Measurements from ENCODE around the gene SUPT5H. TPM values are rescaled to one million over a fixed set of nuclear protein-coding genes. Genes with fewer than 3 reads are reported as not detected.

The SUPT5H gene
- total and polyA plus RNA-seq, 2 of the 8 experiments (the other 6 are each of a cell fraction or from before 2014, with no cell fraction given): 77.8 to 111 TPM

- Histone ChIP-seq H3K23me2 (ENCODE audit: low read depth, low read length) (peaks cover 15% of the 10 kb centered on the region), H3K9ac (replicated peaks in 1 of 4; ENCODE audit: extremely low read depth in 1 of 4, low read depth in 3 of 4, low read length in 3 of 4) (no peak overlapping the region), H3K4me2 (ENCODE audit: insufficient read depth in 1 of 2, low read depth in 2 of 2, low read length in 2 of 2) (peak overlapping the region; percentile 87), H2AFZ (ENCODE audit: low read length) (no peak overlapping the region), H4K8ac (ENCODE audit: extremely low read depth, insufficient read depth, low read length) (no peak overlapping the region), H3K4ac (replicated peaks; ENCODE audit: insufficient read length, low read depth, low read length) (no peak overlapping the region), H2BK5ac (ENCODE audit: low read depth, low read length) (no peak overlapping the region), H3K27me3 (replicated peaks in 1 of 4; ENCODE audit: control insufficient read depth in 3 of 4, extremely low read depth in 1 of 4, insufficient read depth in 3 of 4, low read length in 3 of 4) (peaks cover 13 to 47% (median 40%) of the 10 kb centered on the region in 4 experiments), H3K56ac (replicated peaks; ENCODE audit: insufficient read length, low read depth, low read length) (no peak overlapping the region), H3K14ac (ENCODE audit: insufficient read length) (no peak overlapping the region), H3K23ac (ENCODE audit: insufficient read length) (no peak overlapping the region), H2BK12ac (ENCODE audit: low read depth, low read length) (no peak overlapping the region), H2AK5ac (ENCODE audit: low read depth, low read length) (no peak overlapping the region), H2BK20ac (ENCODE audit: low read length) (no peak overlapping the region), H2BK120ac (replicated peaks; ENCODE audit: low read depth, low read length) (no peak overlapping the region), H3K79me2 (ENCODE audit: control insufficient read depth in 1 of 2, insufficient read depth in 2 of 2, low read length in 2 of 2) (no peaks in the 10 kb centered on the region), H3K9me3 (ENCODE audit: insufficient read depth in 2 of 2, low read depth in 1 of 2, low read length in 1 of 2) (peaks cover 0 to 8% of the 10 kb centered on the region in 2 experiments; a peak in 3 of 4 replicates), H4K20me1 (replicated peaks in 1 of 2; ENCODE audit: control insufficient read depth in 1 of 2, insufficient read depth in 2 of 2, low read length in 2 of 2) (no peaks in the 10 kb centered on the region), H3K36me3 (ENCODE audit: control insufficient read depth in 2 of 4, insufficient read depth in 4 of 4, low read length in 3 of 4) (no peaks in the 10 kb centered on the region), H3K18ac (ENCODE audit: extremely low read depth, low read length) (no peak overlapping the region), H2BK15ac (ENCODE audit: low read length) (no peak overlapping the region), H4K5ac (ENCODE audit: insufficient read length, low read depth, low read length) (no peak overlapping the region), H3K79me1 (ENCODE audit: low read depth, low read length) (no peaks in the 10 kb centered on the region), H3K27ac (ENCODE audit: low read depth, low read length) (no peak overlapping the region), H3K4me1 (replicated peaks in 1 of 4; ENCODE audit: control insufficient read depth in 3 of 4, insufficient read depth in 4 of 4, low read length in 3 of 4) (peaks cover 4 to 8% (median 5%) of the 10 kb centered on the region in 4 experiments; a peak in 5 of 7 replicates), H3K4me3 (ENCODE audit: extremely low read depth in 1 of 4, insufficient read depth in 2 of 4, low read depth in 3 of 4, low read length in 4 of 4) (peak overlapping the region in 3 of 4 experiments; percentile 45 to 85 (median 60); a peak in 4 of 8 replicates), H4K91ac (replicated peaks; ENCODE audit: insufficient read length, low read length) (no peak overlapping the region)
- ChIA-PET CTCF (ENCODE audit: partially characterized antibody) (interaction anchor here (0.8 to 6.5 kb wide), 11 partner anchors 10 to 176 kb away, joined by 3 to 47 read pairs (median 7); partner anchors contain the start of genes EID2 and EID2B), POLR2A (ENCODE audit: partially characterized antibody) (interaction anchor here (0.6 to 11.1 kb wide), 19 partner anchors 10 to 107 kb away, joined by 3 to 96 read pairs (median 6); partner anchors contain the start of genes EID2B, MED29, PAF1 and PLEKHG2)
- DNase-seq (ENCODE audit: low read depth in 1 of 2, low spot score in 2 of 2): no peak
- FAIRE-seq: no peak
- 3% methylated on average over 6 of the region's 7 CpGs; no CpG with 5 or more reads in 1 of the 2 experiments for WGBS, 2 experiments (ENCODE audit: extremely low coverage in 1 of 2, insufficient coverage in 1 of 2, insufficient read length in 1 of 2, insufficient replicate concordance in 2 of 2, low coverage in 1 of 2, low lambda C conversion rate in 2 of 2, missing lambda C conversion rate in 1 of 2)
- TF ChIP-seq ASH2L (IDR thresholded peaks at IDR 0.05; ENCODE audit: low read length) (no peak), USF2 (IDR thresholded peaks at IDR 0.05; ENCODE audit: low read length) (no peak), ATF3 (IDR thresholded peaks at IDR 0.05; ENCODE audit: insufficient read depth, low read depth, low read length) (no peak), TCF12 (IDR thresholded peaks at IDR 0.05; ENCODE audit: low read depth, low read length) (no peak; the same call in none of the 2 replicates), YY1 (IDR thresholded peaks at IDR 0.05; ENCODE audit: low read depth, low read length) (no peak), ZNF274 (IDR thresholded peaks at IDR 0.05; ENCODE audit: borderline replicate concordance, extremely low read depth, low read length) (no peak), ATF2 (IDR thresholded peaks at IDR 0.05; ENCODE audit: low read length) (no peak), MAX (IDR thresholded peaks at IDR 0.05) (0 out of 2 replicates have a peak, but pooled peaks have one; percentile 75), BACH1 (IDR thresholded peaks at IDR 0.05; ENCODE audit: low read length) (no peak), E2F6 (IDR thresholded peaks at IDR 0.05) (peak; percentile 80)
Observed at GRCh38 chr19:39497701-39497995, 52.3 kb downstream of the SUPT5H start.

All from H1 (cell line).